RWPE1 (cell line): ENCODE results near the gene ZNF302.
"Not testable (repeated sequence)": the region's sequence is repeated elsewhere in the genome, so short reads cannot be mapped to it uniquely, and the experiment has no call there.

Experiments
- CTCF ChIA-PET: fragments of 350-600 bp; sonication (Branson Sonifier 250); formaldehyde crosslinking; extraction: SDS; loops from one replicate; lab custom pipeline; 2021; lab: Yijun Ruan, JAX
- POLR2A ChIA-PET: fragments of 400-600 bp; formaldehyde crosslinking; extraction: SDS; loops from one replicate; lab custom pipeline; 2020; ENCODE audit warnings: antibody characterized with exemption; ENCODE audit not compliant: low non-redundant PET; lab: Yijun Ruan, JAX
- DNase-seq: peaks from one replicate; pipeline ENCODE4 v3.0.0; 2012; ENCODE audit warnings: low spot score
- H3K27ac ChIP-seq: fragments of 450-650 bp; 2 replicates; pipeline ENCODE4 v1.5.1; 2017
- TF ChIP-seq, protein P1 (sequence below): fragments of 450-650 bp; conservative IDR thresholded peaks from 2 replicates; pipeline ENCODE4 v1.5.1; 2017; ENCODE audit warnings: low read depth, mild to moderate bottlenecking

The ZNF302 gene

DNA sequence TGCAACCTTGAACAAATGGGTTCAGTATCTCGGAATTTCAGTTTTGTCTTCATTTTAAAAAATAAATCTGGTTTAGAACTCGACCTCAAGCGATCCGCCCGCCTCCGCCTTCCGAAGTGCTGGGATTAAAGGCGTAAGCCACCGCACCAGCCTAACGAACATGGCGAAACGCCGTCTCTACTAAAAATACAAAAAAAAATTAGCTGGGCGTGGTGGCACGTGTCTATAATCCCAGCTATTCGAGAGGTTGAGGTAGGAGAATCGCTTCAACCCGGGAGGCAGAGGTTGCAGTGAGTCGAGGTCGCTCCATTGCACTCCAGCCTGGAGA lies 571 bp downstream of the ZNF302 start:
- no peak for DNase-seq
- TF ChIP-seq, protein P1, sequence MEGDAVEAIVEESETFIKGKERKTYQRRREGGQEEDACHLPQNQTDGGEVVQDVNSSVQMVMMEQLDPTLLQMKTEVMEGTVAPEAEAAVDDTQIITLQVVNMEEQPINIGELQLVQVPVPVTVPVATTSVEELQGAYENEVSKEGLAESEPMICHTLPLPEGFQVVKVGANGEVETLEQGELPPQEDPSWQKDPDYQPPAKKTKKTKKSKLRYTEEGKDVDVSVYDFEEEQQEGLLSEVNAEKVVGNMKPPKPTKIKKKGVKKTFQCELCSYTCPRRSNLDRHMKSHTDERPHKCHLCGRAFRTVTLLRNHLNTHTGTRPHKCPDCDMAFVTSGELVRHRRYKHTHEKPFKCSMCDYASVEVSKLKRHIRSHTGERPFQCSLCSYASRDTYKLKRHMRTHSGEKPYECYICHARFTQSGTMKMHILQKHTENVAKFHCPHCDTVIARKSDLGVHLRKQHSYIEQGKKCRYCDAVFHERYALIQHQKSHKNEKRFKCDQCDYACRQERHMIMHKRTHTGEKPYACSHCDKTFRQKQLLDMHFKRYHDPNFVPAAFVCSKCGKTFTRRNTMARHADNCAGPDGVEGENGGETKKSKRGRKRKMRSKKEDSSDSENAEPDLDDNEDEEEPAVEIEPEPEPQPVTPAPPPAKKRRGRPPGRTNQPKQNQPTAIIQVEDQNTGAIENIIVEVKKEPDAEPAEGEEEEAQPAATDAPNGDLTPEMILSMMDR, result no peak
- ChIA-PET POLR2A (interaction anchor here (1.0 kb wide), 2 partner anchors 10 to 12 kb away, joined by 3 read pairs; no protein-coding TSS in a partner anchor), CTCF (interaction anchor here (0.6 kb wide), 1 partner anchor 67 kb away, joined by 6 read pairs; no protein-coding TSS in a partner anchor)
- peak overlapping the region; percentile 93 for H3K27ac ChIP-seq

DNA sequence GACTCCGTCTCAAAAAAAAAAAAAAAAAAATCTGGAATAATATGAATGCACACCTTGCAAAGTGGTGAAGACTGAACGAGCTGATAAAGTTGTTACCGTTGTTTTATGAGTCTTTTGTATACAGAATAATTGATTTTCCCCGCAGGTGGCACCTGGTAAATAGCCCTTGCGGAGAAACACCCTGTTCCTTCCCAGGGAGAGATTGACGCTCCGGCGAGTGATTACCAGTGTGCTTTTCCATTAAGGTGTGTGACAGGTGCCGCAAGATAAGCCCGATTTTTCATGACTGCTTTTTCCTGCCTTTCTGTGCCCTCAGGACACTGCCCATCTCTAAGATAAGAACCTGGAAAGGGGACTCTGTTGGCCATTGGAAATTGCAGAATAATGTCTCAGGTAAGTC lies 943 bp downstream of the ZNF302 start:
- CTCF ChIA-PET, result no interaction called here
- no peak for DNase-seq
- H3K27ac ChIP-seq, result peak overlapping the region; percentile 93

DNA sequence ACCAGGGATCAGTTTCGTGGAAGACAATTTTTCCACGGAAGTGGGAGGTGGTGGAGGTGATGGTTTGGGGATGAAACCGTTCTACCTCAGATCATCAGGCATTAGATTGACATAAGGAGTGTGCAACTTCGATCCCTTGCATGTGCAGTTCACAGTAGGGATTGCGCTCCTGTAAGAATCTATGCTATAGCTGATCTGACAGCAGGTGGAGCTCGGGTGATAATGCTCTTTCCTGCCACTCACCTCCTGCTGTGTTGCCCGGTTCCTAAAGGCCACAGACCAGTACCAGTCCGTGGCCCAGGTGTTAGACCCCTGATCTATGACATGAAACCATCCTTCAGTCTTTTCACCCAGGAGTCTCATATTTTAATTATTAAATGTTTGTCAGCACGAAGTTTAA lies 4.0 kb downstream of the ZNF302 start:
- no peak for DNase-seq
- ChIA-PET CTCF (no interaction called here), POLR2A (no interaction called here)
- no peak overlapping the region for H3K27ac ChIP-seq
- TF ChIP-seq, protein P1, result no peak

More for the DNA sequence above, 943 bp downstream of the ZNF302 start:
- POLR2A ChIA-PET, result no interaction called here
- TF ChIP-seq, protein P1, result no peak

DNA sequence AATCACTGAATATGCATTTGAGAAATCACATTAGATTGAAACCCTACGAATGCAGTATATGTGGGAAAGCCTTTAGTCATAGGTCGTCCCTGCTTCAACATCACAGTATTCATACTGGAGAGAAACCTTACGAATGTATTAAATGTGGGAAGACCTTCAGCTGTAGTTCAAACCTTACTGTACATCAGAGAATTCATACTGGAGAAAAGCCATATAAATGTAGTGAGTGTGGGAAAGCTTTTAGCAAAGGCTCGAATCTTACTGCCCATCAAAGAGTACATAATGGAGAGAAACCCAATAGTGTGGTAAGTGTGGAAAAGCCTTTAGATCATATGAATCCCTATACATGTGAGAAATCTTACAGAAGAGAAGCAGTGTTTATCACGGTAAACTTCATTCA lies 7.8 kb downstream of the ZNF302 start:
- H3K27ac ChIP-seq, CTCF ChIA-PET, POLR2A ChIA-PET, DNase-seq: not testable (repeated sequence)

DNA sequence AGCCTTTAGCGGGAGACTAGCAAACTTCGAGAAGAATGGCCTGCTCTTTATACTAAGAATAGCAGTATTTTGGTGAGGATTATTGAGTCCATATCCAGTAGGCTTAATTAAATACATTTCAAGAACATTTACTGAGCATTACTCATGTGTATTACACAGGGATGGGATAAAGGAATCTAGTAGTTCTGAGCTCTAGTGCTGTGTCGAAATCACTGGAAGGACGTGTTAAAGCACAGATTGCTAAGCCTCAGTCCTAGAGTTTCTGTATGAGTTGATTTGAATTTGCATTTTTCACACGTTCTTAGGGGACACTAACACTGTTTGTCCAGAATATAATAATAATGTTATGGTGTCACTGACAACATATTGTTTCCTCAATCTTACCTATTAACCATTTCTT lies 9.0 kb downstream of the ZNF302 start:
- DNase-seq, result no peak
- CTCF ChIA-PET, result interaction anchor here (0.6 kb wide), 1 partner anchor 281 kb away, joined by 4 read pairs; no protein-coding TSS in a partner anchor
- TF ChIP-seq, protein P1, result no peak
- POLR2A ChIA-PET, result no interaction called here
- no peak overlapping the region for H3K27ac ChIP-seq

DNA sequence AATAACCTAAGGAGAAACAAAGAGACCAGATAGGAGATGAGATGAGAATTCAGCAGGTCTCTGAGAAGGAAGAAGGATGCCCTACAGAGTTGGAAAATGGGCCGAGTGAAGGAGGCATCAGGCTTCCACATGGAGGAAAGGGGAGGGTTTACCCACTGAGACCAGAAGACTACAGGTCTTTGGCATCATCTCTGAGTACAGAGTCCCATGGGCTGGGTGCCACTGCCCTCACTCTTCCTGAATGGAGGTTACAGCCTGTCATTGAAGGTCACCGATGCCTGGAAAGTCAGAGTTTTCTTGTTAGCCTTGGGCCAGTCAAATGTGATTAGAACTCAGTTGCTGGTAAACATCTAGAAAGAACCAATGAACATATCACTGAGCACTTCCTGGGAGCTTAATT lies 9.9 kb downstream of the ZNF302 start:
- TF ChIP-seq, protein P1, result no peak
- ChIA-PET POLR2A (no interaction called here), CTCF (interaction anchor here (0.6 kb wide), 1 partner anchor 204 kb away, joined by 3 read pairs; no protein-coding TSS in a partner anchor)
- no peak overlapping the region for H3K27ac ChIP-seq
- DNase-seq, result no peak

DNA sequence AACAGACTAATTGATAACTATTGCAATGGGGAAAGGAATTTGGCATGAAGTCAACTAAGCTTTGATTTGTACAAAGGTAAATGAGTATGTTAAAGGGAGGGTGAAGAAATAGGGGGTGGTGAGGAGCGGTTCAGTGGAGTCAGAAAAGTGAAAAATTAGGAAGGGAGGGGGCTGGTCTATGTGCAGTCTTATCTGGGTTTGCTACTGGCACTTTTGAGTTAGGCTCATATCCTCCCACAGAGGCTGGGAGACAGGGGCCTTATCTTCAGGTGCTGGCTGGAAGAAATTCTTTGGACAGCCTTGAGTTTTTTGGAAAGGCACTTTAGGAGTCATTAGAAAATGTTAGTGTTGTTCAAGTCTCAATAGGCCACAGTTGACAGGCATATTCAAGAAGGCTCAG lies 11.1 kb downstream of the ZNF302 start:
- no peak for DNase-seq
- H3K27ac ChIP-seq, result no peak overlapping the region
- ChIA-PET CTCF (no interaction called here), POLR2A (no interaction called here)
- TF ChIP-seq, protein P1, result no peak
